Endodermal cell (in vitro differentiated cells): ENCODE measurements around the gene MGAT5. TPM values are rescaled to one million over a fixed set of nuclear protein-coding genes. Genes with fewer than 3 reads are reported as not detected.

Source experiments
- DNase-seq: peaks from one replicate; pipeline ENCODE4 v3.0.0-alpha.2; 2017
- H3K27ac ChIP-seq: 2 replicates; pipeline ENCODE4 v1.5.1; 2013; ENCODE audit warnings: mild to moderate bottlenecking, low read depth, low read length, moderate library complexity
- H3K27me3 ChIP-seq: 2 replicates; pipeline ENCODE4 v1.6.1; 2013; ENCODE audit warnings: mild to moderate bottlenecking, low read length, moderate library complexity; ENCODE audit not compliant: insufficient read depth, control insufficient read depth, poor library complexity, severe bottlenecking
- H3K36me3 ChIP-seq: 2 replicates; pipeline ENCODE4 v1.7.0; 2013; ENCODE audit warnings: mild to moderate bottlenecking, low read length, moderate library complexity; ENCODE audit not compliant: control insufficient read depth, insufficient read depth
- H3K4me1 ChIP-seq: one replicate; pipeline ENCODE4 v1.7.0; 2013; ENCODE audit warnings: low read length; ENCODE audit not compliant: control insufficient read depth, insufficient read depth
- H3K4me3 ChIP-seq: 2 replicates; pipeline ENCODE4 v1.5.1; 2013; ENCODE audit warnings: mild to moderate bottlenecking, low read length, moderate library complexity
- H3K9ac ChIP-seq: 2 replicates; pipeline ENCODE4 v1.6.1; 2013; ENCODE audit warnings: mild to moderate bottlenecking, low read length, moderate library complexity; ENCODE audit not compliant: poor library complexity, severe bottlenecking; ENCODE audit errors: extremely low read depth
- H3K9me3 ChIP-seq: 2 replicates; pipeline ENCODE4 v1.6.1; 2013; ENCODE audit warnings: mild to moderate bottlenecking, low read length, moderate library complexity; ENCODE audit not compliant: control insufficient read depth
- H3K27ac Mint-ChIP-seq: 2 replicates; pipeline ENCODE4 v1.8.0; 2020; ENCODE audit warnings: mixed read lengths
- H3K27me3 Mint-ChIP-seq: 2 replicates; pipeline ENCODE4 v1.8.0; 2021; ENCODE audit warnings: mild to moderate bottlenecking, mixed read lengths; ENCODE audit not compliant: insufficient read depth
- H3K36me3 Mint-ChIP-seq: 2 replicates; pipeline ENCODE4 v1.8.0; 2020; ENCODE audit warnings: low read depth, mixed read lengths
- H3K4me1 Mint-ChIP-seq: 2 replicates; pipeline ENCODE4 v1.8.0; 2020; ENCODE audit warnings: mixed read lengths
- H3K4me3 Mint-ChIP-seq: 2 replicates; pipeline ENCODE4 v1.8.0; 2020; ENCODE audit warnings: mild to moderate bottlenecking, moderate library complexity, mixed read lengths
- H3K9me3 Mint-ChIP-seq: 2 replicates; pipeline ENCODE4 v1.8.0; 2020; ENCODE audit warnings: mild to moderate bottlenecking, mixed read lengths
- WGBS, 2 experiments: methylation state at CpG; one replicate each; pipeline versions ENCODE4 v1.1.5 to v1.1.7; 2013; ENCODE audit warnings: missing lambda C conversion rate in 2 of 2, mixed read lengths in 1 of 2; ENCODE audit not compliant: insufficient coverage in 1 of 2, insufficient read length in 1 of 2; 5-methylcytosine and 5-hydroxymethylcytosine counted together
- total RNA-seq, 2 donors: library from RNA; stranded (reverse); fragmentation: NEBNext Ultra II Directional in 1 of 2; extraction: Animal tissue kit (Norgen Biotek cat#: 25700) in 1 of 2; gene quantifications; 2 replicates in 1 of 2; 3 replicates in 1 of 2; pipeline ENCODE4 v1.2.1, GENCODE V29; 2021
- TF ChIP-seq, protein P1 (sequence below): fragments of 200-600 bp; sonication (generic); conservative IDR thresholded peaks from 2 replicates; pipeline ENCODE4 v1.5.0; 2021; ENCODE audit warnings: antibody characterized with exemption, mild to moderate bottlenecking

MGAT5 gene
- total RNA-seq, 2 donors from 2014 or later, result 57.2 to 78.4 TPM

DNA sequence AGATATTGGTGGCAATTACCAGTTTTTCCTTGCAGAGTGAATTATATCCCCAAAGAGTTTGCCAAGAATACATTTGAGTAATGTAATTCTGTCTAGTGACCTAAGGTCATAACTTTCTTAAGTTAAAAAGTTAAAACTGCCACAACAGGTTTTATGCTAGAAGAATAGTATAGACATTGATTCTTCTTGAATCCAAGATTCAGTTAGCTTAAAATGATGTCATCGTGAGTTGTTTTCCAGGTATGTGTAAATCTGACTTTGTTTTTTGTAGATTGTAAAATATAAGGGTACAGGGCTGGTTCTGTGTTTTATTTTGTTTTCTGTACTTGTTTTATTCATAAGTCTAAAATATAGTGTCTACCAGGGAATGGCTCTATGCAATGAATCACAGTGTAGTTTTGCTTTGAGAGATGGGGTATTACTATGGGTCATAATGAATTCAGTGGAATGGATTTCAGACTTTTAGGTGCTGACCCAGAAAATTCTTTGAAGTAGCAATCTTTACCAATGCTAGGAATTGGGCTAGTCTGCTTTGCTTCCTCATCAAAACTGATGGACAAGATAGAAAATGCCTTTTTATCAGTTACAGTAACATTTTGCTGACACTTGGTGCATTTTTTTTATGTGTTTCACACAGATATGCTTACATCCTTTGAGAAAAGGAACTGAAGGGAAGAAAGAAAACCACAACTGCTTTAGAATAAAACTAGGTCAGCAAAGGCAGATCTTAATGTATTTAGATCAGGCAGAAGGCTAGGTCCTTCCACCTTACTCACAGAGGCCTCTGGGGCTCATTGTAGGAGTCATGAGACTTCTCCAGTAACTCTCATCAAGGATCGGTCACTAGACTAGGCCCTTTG, 20.8 kb upstream of the MGAT5 start:
- H3K9me3 ChIP-seq, result peaks cover 28% of the 10 kb centered on the region
- Mint-ChIP-seq H3K27ac (no peak overlapping the region), H3K36me3 (peaks cover 4% of the 10 kb centered on the region), H3K4me1 (peaks cover 23% of the 10 kb centered on the region), H3K4me3 (no peak overlapping the region), H3K27me3 (no peaks in the 10 kb centered on the region), H3K9me3 (peaks cover 22% of the 10 kb centered on the region)
- TF ChIP-seq, protein P1, sequence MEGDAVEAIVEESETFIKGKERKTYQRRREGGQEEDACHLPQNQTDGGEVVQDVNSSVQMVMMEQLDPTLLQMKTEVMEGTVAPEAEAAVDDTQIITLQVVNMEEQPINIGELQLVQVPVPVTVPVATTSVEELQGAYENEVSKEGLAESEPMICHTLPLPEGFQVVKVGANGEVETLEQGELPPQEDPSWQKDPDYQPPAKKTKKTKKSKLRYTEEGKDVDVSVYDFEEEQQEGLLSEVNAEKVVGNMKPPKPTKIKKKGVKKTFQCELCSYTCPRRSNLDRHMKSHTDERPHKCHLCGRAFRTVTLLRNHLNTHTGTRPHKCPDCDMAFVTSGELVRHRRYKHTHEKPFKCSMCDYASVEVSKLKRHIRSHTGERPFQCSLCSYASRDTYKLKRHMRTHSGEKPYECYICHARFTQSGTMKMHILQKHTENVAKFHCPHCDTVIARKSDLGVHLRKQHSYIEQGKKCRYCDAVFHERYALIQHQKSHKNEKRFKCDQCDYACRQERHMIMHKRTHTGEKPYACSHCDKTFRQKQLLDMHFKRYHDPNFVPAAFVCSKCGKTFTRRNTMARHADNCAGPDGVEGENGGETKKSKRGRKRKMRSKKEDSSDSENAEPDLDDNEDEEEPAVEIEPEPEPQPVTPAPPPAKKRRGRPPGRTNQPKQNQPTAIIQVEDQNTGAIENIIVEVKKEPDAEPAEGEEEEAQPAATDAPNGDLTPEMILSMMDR, result no peak
- no peak overlapping the region for H3K4me3 ChIP-seq
- H3K9ac ChIP-seq, result no peak overlapping the region
- no peak overlapping the region for H3K27ac ChIP-seq
- 97 to 100% methylated on average over 1 to 2 of the region's 2 CpGs for WGBS, 2 experiments
- H3K27me3 ChIP-seq, result no peaks in the 10 kb centered on the region
- no peak for DNase-seq
- no peaks in the 10 kb centered on the region for H3K36me3 ChIP-seq
- H3K4me1 ChIP-seq, result peaks cover 9% of the 10 kb centered on the region

DNA sequence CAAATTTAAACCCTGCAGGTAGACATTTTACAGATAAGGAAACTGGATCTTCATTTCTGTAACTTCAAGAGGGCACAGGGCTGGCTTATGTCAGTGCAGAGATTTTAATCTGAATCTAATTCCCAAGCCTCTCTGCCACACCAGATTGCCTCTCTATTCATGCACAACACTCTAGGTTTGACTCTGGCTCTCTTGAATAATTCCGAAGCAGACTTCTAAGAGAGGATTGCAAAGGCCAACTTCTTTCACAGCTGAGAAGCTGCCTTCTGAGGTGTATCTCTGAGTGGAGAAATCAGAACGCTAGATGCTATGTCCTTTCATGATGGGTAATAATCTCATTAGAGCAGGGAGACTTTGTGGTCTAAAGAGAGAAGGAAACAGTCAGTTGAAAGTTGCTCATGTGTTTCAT, 20.1 kb upstream of the MGAT5 start:
- Mint-ChIP-seq H3K27ac (no peak overlapping the region), H3K4me1 (peaks cover 23% of the 10 kb centered on the region), H3K27me3 (no peaks in the 10 kb centered on the region), H3K36me3 (peaks cover 3% of the 10 kb centered on the region), H3K4me3 (no peak overlapping the region), H3K9me3 (peaks cover 15% of the 10 kb centered on the region)
- Histone ChIP-seq H3K9me3 (peaks cover 22% of the 10 kb centered on the region), H3K36me3 (no peaks in the 10 kb centered on the region), H3K4me3 (no peak overlapping the region), H3K4me1 (peaks cover 9% of the 10 kb centered on the region), H3K9ac (no peak overlapping the region), H3K27ac (no peak overlapping the region), H3K27me3 (no peaks in the 10 kb centered on the region)
- TF ChIP-seq, protein P1, result no peak
- no peak for DNase-seq
- 96 to 100% methylated on average over 1 to 2 of the region's 2 CpGs for WGBS, 2 experiments

GRCh38 chr2:134234535-134234934, 19.3 kb upstream of the MGAT5 start:
- Mint-ChIP-seq H3K4me1 (peaks cover 23% of the 10 kb centered on the region), H3K9me3 (peaks cover 7% of the 10 kb centered on the region), H3K4me3 (no peak overlapping the region), H3K36me3 (peaks cover 3% of the 10 kb centered on the region), H3K27ac (no peak overlapping the region), H3K27me3 (no peaks in the 10 kb centered on the region)
- DNase-seq, result no peak
- 43 to 52% methylated on average over 1 of the region's 1 CpG for WGBS, 2 experiments
- Histone ChIP-seq H3K27me3 (no peaks in the 10 kb centered on the region), H3K27ac (no peak overlapping the region), H3K4me1 (peaks cover 9% of the 10 kb centered on the region), H3K36me3 (no peaks in the 10 kb centered on the region), H3K4me3 (peak overlapping the region; percentile 12), H3K9me3 (peaks cover 14% of the 10 kb centered on the region), H3K9ac (no peak overlapping the region)
- TF ChIP-seq, protein P1, result no peak
